SK-N-SH treated with all-trans-retinoic acid at 6 μM for 48 hours (cell line): ENCODE results near the gene NECTIN3.

Experiments used
- ARNTL ChIP-seq: fragments of 450-650 bp; formaldehyde crosslinking; IDR thresholded peaks from 2 replicates; pipeline ENCODE4 v1.5.0; 2020; ENCODE audit warnings: low read depth, mild to moderate bottlenecking, moderate library complexity, borderline replicate concordance
- BACH2 ChIP-seq: fragments of 250-450 bp; sonication (Bioruptor Pico); IDR thresholded peaks from 2 replicates; pipeline ENCODE4 v1.9.0; 2021; ENCODE audit warnings: mild to moderate bottlenecking, borderline replicate concordance
- ESRRG ChIP-seq: fragments of 250-450 bp; sonication (Bioruptor Pico); IDR thresholded peaks from 2 replicates; pipeline ENCODE4 v1.6.1; 2021; ENCODE audit warnings: mild to moderate bottlenecking
- RARB ChIP-seq: fragments of 250-450 bp; sonication (Bioruptor Pico); IDR thresholded peaks from 2 replicates; pipeline ENCODE4 v1.8.0; 2021; ENCODE audit warnings: mild to moderate bottlenecking, moderate library complexity
- SNAI2 ChIP-seq: fragments of 250-450 bp; sonication (Bioruptor Pico); IDR thresholded peaks from 2 replicates; pipeline ENCODE4 v1.5.0; 2020; ENCODE audit warnings: mild to moderate bottlenecking, moderate library complexity
- TCF4 ChIP-seq: fragments of 250-450 bp; sonication (Bioruptor Pico); IDR thresholded peaks from 2 replicates; pipeline ENCODE4 v1.8.0; 2021; ENCODE audit warnings: mild to moderate bottlenecking, moderate library complexity, borderline replicate concordance
- ZFP3 ChIP-seq: fragments of 250-450 bp; sonication (Bioruptor Pico); IDR thresholded peaks from 2 replicates; pipeline ENCODE4 v1.5.0; 2020; ENCODE audit warnings: mild to moderate bottlenecking, moderate library complexity
- ZFP30 ChIP-seq: fragments of 450-650 bp; formaldehyde crosslinking; IDR thresholded peaks from 2 replicates; pipeline ENCODE4 v1.5.0; 2022; ENCODE audit warnings: mild to moderate bottlenecking, moderate library complexity
- ZNF8 ChIP-seq: fragments of 450-650 bp; formaldehyde crosslinking; IDR thresholded peaks from 2 replicates; pipeline ENCODE4 v1.5.0; 2020; ENCODE audit warnings: mild to moderate bottlenecking, moderate library complexity
- TF ChIP-seq, protein P1 (sequence below): fragments of 250-450 bp; sonication (Bioruptor Pico); IDR thresholded peaks from 2 replicates; pipeline ENCODE4 v1.8.0; 2020; ENCODE audit warnings: mild to moderate bottlenecking, moderate library complexity, borderline replicate concordance
- TF ChIP-seq, protein P2 (sequence below): fragments of 250-450 bp; sonication (Bioruptor Pico); IDR thresholded peaks from 2 replicates; pipeline ENCODE4 v1.5.1; 2021; ENCODE audit warnings: mild to moderate bottlenecking, moderate library complexity
- TF ChIP-seq, protein P3 (sequence below): fragments of 250-450 bp; sonication (Bioruptor Pico); IDR thresholded peaks from 2 replicates; pipeline ENCODE4 v1.5.1; 2020; ENCODE audit warnings: low read depth, mild to moderate bottlenecking, moderate library complexity

DNA sequence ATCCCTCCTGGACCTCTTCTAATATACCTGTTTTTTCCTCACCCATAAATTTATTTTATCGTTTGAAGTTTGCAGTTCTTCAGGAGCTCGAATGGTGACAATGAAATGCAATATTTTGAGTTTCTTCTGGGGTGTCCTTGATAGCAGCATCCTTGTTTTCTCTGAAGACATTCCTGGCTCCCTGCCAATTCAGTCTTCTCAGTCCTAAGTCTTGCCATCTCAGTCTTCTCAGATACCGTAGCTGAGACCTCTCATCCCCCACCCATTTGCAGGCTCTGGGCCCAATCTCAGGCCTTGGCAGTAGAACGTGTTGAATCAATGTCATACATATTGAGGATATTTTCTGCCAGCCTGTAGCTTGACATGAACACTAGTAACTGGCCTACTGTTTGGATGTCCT, 140.9 kb downstream of the NECTIN3 start:
- no peak for TF ChIP-seq ZFP3 (CRISPR knock-in tag)
- no peak for TF ChIP-seq ZNF8 (CRISPR knock-in tag)
- TF ChIP-seq BACH2 (CRISPR knock-in tag), result no peak
- TF ChIP-seq ZFP30 (CRISPR knock-in tag), result no peak
- no peak for TF ChIP-seq RARB (CRISPR knock-in tag)
- TF ChIP-seq ARNTL (CRISPR knock-in tag), result no peak
- TF ChIP-seq, protein P1, sequence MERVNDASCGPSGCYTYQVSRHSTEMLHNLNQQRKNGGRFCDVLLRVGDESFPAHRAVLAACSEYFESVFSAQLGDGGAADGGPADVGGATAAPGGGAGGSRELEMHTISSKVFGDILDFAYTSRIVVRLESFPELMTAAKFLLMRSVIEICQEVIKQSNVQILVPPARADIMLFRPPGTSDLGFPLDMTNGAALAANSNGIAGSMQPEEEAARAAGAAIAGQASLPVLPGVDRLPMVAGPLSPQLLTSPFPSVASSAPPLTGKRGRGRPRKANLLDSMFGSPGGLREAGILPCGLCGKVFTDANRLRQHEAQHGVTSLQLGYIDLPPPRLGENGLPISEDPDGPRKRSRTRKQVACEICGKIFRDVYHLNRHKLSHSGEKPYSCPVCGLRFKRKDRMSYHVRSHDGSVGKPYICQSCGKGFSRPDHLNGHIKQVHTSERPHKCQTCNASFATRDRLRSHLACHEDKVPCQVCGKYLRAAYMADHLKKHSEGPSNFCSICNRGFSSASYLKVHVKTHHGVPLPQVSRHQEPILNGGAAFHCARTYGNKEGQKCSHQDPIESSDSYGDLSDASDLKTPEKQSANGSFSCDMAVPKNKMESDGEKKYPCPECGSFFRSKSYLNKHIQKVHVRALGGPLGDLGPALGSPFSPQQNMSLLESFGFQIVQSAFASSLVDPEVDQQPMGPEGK (CRISPR knock-in tag), result no peak
- TF ChIP-seq TCF4 (CRISPR knock-in tag), result no peak
- TF ChIP-seq SNAI2 (CRISPR knock-in tag), result no peak
- TF ChIP-seq, protein P2, sequence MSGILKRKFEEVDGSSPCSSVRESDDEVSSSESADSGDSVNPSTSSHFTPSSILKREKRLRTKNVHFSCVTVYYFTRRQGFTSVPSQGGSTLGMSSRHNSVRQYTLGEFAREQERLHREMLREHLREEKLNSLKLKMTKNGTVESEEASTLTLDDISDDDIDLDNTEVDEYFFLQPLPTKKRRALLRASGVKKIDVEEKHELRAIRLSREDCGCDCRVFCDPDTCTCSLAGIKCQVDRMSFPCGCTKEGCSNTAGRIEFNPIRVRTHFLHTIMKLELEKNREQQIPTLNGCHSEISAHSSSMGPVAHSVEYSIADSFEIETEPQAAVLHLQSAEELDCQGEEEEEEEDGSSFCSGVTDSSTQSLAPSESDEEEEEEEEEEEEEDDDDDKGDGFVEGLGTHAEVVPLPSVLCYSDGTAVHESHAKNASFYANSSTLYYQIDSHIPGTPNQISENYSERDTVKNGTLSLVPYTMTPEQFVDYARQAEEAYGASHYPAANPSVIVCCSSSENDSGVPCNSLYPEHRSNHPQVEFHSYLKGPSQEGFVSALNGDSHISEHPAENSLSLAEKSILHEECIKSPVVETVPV (CRISPR knock-in tag), result no peak
- TF ChIP-seq ESRRG (CRISPR knock-in tag), result no peak
- TF ChIP-seq, protein P3, sequence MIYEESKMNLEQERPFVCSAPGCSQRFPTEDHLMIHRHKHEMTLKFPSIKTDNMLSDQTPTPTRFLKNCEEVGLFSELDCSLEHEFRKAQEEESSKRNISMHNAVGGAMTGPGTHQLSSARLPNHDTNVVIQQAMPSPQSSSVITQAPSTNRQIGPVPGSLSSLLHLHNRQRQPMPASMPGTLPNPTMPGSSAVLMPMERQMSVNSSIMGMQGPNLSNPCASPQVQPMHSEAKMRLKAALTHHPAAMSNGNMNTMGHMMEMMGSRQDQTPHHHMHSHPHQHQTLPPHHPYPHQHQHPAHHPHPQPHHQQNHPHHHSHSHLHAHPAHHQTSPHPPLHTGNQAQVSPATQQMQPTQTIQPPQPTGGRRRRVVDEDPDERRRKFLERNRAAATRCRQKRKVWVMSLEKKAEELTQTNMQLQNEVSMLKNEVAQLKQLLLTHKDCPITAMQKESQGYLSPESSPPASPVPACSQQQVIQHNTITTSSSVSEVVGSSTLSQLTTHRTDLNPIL, result no peak
